WI38 (cell line): ENCODE results near the gene ARMC5.

Source experiments
- H3K4me3 ChIP-seq: 2 replicates; pipeline ENCODE4 v1.5.1; 2011; ENCODE audit warnings: low read depth, mild to moderate bottlenecking, control low read depth, low read length
- CTCF ChIP-seq: IDR thresholded peaks from 2 replicates; pipeline ENCODE4 v1.5.1; 2012; ENCODE audit warnings: low read depth, mild to moderate bottlenecking, control low read depth, low read length

The ARMC5 gene

GRCh38 chr16:31507929-31508705, 48.8 kb downstream of the ARMC5 start, which contains the start of gene RUSF1:
RUSF1 (minus strand) TSS chr16:31508391; CDS start chr16:31508373, 18 bp downstream.
- H3K4me3 ChIP-seq: peak within 1 kb of the TSS; percentile 99
- TF ChIP-seq CTCF: no peak

- no peak for TF ChIP-seq CTCF
- H3K4me3 ChIP-seq: peak overlapping the region; percentile 99
Observed at GRCh38 chr16:31508706-31509195, 49.5 kb downstream of the ARMC5 start.

GRCh38 chr16:31513126-31513525, 53.8 kb downstream of the ARMC5 start:
- TF ChIP-seq CTCF: no peak
- no peak overlapping the region for H3K4me3 ChIP-seq

GRCh38 chr16:31513884-31514283, 54.6 kb downstream of the ARMC5 start:
- no peak overlapping the region for H3K4me3 ChIP-seq
- no peak for TF ChIP-seq CTCF
